HPDE6-E6E7 (cell line): ENCODE measurements around the gene CDC20.

Source experiments
- DNase-seq: peaks from one replicate; pipeline ENCODE4 v3.0.0; 2011; ENCODE audit warnings: missing footprints; ENCODE audit errors: extremely low spot score

CDC20 gene

GRCh38 chr1:43358746-43359693, at the start of gene CDC20:
Gene CDC20, plus strand, starts transcription at chr1:43358981. Its CDS starts 235 bp downstream, at chr1:43359216.
- peak; percentile 84 for DNase-seq

DNA sequence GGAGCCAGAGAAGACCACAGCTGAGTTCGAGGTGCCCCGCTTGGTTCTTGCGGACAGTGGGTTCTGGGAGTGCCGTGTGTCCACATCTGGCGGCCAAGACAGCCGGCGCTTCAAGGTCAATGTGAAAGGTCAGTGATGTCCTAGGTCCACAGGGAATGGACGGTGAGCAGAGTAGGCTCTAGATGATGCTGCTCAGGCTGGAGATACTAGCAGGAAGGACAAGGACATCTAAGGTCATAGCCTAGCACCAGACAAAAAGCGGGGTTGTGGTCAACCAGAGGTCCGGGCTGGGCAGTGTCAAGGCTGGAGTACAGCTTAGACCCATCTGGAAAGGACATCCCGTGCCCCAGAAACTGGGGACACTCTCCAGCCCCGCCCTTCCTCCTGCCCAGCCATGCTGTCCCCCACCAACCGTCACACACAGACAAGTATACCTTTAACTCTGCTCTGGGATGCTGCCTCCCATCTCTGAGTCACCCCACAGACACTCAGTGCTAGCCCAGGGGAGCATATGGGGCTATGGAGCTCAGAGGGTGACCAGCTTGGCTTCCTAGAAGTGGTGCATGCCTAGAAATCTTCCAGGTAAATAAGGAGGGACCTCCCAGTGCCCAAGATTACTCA, 49.3 kb upstream of the CDC20 start:
- no peak for DNase-seq

DNA sequence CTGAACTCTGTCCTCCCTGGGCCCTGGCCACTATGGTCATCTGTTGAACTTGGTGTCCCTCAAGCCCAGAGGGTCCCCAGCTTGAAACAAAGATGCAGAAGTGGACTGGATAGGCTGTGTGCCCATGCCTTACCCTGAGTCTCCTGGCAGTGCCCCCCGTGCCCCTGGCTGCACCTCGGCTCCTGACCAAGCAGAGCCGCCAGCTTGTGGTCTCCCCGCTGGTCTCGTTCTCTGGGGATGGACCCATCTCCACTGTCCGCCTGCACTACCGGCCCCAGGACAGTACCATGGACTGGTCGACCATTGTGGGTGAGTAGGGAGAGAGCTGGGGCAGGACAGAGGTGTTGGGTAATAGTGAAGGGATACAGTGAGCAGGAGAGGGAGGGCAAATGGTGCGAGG, 47.3 kb upstream of the CDC20 start:
- no peak for DNase-seq

- no peak for DNase-seq
Observed at GRCh38 chr1:43312212-43312623, 46.6 kb upstream of the CDC20 start.

DNA sequence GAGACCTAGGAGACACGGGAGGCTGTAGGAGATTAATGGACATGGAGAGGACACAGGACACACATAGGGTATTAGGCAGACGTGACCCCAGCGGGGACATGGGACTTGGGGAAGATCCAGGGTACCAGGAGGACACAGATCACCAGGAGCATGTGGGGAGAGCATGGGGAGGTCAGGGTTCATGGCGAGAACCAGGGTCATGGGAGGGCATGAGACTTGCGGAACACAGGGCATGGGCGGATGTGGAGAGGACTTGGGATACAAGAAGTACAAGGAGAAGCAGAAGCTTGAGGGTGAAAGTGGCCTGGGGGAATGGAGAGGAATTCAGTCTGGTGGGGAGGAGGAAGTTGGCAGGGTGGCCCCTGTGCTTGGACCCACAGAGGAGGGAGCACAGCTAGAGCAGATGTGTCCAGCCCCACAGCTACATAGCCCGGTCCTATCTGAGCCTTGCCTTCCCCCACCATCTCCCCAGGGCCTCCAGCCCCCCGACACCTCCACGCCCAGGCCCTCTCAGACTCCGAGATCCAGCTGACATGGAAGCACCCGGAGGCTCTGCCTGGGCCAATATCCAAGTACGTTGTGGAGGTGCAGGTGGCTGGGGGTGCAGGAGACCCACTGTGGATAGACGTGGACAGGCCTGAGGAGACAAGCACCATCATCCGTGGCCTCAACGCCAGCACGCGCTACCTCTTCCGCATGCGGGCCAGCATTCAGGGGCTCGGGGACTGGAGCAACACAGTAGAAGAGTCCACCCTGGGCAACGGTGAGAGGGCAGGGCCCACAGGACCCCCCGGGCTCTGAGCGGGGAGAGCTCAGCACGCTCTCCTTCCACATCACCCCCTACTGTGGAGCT, 45.9 kb upstream of the CDC20 start:
- no peak for DNase-seq

GRCh38 chr1:43313771-43314170, 45.0 kb upstream of the CDC20 start:
- DNase-seq, result no peak

- no peak for DNase-seq
Observed at GRCh38 chr1:43314233-43314632, 44.5 kb upstream of the CDC20 start.

DNA sequence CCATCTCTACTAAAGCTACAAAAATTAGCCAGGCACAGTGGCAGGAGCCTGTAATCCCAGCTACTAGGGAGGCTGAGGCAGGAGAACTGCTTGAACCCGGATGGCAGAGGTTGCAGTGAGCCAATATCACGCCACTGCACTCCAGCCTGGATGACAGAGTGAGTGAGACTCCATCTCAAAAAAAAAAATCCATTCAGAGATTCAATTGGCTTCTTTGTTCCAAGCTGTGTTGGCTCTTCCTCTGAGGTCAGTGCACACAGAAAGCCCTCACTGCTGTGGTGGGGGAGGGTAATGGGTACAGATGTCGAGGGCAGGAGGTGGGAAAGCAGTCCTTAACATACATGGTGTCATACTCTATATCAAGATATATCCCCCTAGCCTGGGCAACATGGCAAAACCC, 43.3 kb upstream of the CDC20 start:
- DNase-seq, result no peak

GRCh38 chr1:43315963-43316737, 42.6 kb upstream of the CDC20 start:
- no peak for DNase-seq

DNA sequence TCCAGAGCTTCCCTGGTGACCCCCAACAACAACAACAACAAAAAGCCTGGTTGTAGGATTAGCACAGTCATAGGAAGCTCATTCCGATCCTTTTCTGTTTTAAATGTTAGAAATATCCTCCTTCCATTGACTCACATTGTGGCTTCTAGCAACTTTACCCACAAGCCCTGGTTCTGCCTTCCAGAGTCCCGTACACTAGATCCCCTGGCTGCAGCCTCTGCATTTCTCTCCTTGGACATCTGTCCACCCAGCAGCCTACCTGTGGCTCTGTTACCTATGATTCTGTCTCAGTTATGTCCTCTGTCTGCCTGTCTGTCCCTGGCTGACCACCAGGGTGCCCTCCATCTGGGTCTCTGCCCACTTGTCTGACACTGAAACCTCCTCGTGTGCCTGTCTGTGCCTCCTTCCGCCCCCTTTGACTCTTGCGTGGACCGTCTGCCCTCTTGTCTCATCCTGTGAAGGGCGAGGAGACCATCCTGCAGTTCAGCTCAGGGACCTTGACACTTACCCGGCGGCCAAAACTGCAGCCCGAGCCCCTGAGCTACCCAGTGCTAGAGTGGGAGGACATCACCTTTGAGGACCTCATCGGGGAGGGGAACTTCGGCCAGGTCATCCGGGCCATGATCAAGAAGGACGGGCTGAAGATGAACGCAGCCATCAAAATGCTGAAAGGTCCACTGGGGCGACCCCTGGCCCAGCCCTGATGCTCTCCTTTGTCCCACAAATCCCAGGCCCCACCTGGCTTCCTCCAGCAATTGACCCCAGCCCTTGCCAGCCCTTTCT, 41.9 kb upstream of the CDC20 start:
- no peak for DNase-seq

DNA sequence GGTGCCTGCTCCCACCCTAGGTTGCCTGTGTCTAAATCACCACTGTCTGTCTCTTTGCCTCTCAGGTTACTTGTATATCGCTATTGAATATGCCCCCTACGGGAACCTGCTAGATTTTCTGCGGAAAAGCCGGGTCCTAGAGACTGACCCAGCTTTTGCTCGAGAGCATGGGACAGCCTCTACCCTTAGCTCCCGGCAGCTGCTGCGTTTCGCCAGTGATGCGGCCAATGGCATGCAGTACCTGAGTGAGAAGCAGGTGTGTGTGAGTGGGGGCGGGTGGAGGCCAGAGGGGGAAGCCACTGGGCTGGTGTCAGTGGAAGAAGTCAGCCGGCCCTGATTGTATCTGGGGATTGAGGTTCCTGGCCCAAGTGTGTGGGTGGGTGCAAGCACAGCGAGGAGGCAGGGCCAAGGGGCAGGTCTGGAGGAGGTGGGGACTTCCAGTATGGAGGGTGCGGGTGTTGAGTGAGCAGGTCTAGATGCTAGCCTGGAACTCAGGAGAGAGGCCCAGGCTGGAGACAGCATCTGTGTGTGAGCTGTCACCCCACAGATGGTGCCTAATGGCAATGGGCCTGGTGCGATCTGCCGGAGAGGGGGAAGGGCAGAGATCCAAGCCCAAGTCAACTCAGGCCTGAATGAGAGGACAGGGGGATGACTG, 40.8 kb upstream of the CDC20 start:
- no peak for DNase-seq

DNA sequence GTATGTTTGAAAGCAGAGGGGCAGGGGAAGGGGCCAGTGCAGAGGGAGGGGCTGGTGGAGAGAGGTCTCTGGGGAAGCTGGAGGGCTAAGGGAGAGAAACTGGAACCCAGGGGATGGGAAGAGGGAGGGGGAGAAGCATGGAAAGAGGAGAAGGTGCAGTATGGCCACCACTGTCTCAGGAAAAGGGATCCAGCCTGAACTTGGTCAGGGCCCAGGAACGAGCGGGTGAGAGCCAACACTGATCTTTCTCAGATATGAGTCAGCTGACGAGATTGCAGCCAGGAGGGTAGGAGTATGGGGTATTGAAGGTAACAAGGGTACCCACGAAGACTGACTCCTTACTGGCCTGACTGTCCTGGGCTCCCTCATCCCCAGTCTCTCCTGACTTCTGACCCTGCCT, 40.0 kb upstream of the CDC20 start:
- DNase-seq, result no peak

GRCh38 chr1:43319288-43319687, 39.5 kb upstream of the CDC20 start:
- DNase-seq, result no peak

DNA sequence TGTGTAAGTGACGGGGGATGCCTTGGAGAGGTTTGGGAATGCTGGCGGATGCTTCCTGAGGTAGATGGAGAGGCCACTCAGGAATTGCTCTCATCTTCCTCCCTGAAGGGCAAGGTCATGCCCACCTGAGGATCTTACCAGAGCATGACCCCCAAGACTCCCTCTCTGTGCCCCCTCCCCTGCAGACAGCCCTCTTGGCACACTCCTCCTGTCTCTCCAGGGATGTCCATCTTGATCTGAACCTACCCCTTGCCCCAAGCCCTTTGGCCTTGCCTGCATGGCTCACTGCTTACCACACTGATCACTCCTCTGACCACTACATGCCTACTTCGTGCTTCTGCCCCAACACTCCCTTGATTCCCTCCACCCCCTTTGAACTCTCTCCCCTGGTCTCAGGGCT, 39.0 kb upstream of the CDC20 start:
- no peak for DNase-seq

DNA sequence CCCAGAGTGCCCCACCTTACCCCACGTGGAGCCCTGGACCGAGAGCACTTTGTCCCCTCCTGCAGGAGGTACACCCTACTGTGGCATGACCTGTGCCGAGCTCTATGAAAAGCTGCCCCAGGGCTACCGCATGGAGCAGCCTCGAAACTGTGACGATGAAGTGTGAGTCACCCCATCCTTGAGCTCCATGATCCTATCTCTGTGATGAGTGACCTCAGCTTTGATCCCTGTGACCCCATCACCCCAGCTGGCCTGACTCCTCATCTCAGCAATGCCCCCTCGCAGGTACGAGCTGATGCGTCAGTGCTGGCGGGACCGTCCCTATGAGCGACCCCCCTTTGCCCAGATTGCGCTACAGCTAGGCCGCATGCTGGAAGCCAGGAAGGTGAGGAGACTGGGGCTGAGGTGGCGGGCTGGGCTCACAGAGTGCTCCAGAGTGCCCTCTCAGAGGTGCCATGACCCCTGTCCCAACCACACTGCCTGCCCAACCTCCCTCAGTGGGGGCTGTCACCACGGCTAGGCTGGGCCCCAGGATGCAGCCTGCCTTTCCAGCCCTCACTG, 37.4 kb upstream of the CDC20 start:
- DNase-seq, result no peak

GRCh38 chr1:43322506-43322905, 36.3 kb upstream of the CDC20 start:
- no peak for DNase-seq

- no peak for DNase-seq
Observed at GRCh38 chr1:43324810-43325209, 34.0 kb upstream of the CDC20 start.

DNA sequence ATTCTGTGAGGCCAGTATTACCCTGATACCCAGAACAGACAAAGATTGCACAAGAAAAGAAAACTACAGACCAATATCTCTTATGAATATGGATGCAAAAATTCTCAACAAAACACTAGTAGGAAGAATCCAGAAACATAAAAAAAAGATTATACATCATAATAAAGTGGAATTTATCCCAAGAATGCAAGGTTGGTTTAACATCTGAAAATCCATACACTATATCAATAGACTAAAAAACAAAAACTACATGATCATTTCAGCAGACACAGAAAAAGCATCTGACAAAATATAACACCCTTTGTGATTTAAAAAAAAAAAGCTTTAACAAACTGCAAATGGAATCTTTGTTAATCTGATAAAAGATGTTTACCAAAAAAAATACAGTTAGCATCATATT, 33.4 kb upstream of the CDC20 start:
- DNase-seq, result no peak

- DNase-seq, result no peak
Observed at GRCh38 chr1:43327549-43328292, 31.1 kb upstream of the CDC20 start.
